Measurements from ENCODE around the gene IMPDH1.
A peak's percentile ranks its signal among the peaks of the same experiment; 100 is the strongest.
"Not testable (repeated sequence)": the region's sequence is repeated elsewhere in the genome, so short reads cannot be mapped to it uniquely, and the experiment has no call there.

Gene IMPDH1

DNA sequence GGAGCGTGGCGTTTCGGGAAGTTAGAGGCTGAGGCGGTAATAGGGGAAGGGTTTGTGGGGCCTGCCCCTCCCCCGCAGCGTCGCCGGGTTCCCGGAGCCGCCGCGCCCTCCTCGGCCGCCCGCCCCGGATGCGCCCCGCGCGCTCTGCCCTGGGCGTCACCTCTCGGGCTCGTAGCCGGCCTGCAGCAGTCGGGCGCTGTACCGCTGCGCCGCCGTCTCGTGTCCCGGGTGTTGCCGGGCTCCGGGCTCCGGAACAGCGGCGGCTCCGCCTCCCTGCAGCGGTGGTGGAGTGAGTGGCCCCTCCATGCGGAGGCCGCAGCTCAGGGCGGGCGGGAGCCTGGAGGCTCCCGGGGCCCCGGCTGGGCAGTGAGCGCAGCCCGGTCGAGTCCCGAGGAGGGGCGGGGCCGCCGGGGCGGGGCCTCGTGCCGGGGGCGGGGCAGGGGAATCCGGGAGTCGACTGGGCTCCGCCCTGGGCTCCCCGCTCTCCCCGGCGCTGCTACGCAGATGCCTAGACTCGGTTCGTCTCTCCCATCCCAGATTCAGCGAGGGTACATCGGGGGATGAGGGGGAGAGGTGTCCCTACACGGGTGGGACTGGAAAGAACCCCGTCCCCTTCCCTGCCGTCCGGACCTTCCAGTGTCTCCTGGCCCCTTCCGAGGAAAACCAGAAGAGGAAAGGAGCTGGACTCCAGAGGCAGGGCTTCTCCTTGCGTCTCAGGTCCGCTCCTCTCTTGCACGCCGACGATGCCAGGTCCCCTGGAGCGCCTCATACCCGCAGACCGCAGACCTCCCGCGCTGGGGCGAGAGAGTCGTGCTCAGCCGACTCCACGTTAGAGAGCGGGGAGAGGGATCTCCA is at the start of gene IMPDH1:
Gene IMPDH1, minus strand, starts transcription at position 387 of the 855 bp plus-strand sequence. Its CDS starts 81 bp downstream, at position 306.
- peak; percentile 85 for DNase-seq (ENCODE audit: low spot score)

DNA sequence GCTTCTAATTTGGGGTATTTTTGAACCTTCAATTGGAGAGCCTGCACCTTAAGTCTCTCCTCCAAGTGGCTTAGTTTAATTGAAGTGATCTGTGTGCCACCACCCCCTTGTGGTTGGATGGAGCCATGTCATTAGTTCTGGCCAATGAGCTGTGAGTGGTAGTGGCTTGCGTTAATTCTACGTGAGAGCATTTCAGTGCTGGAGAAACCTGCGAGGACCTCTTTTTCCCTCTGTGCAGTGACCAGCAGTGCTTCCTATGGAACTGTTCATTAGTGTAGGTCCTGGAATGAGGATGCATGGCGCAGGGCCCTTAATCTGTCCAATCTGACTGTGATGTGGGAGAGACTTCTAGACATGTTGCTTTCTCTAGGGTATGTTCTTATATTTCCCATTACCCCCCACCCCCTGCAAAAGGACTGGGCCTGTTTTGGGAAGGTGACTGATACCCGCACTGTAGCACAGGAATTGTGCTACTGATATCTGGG is 49.7 kb upstream of the IMPDH1 start:
- DNase-seq (ENCODE audit: low spot score): peak; percentile 80

DNA sequence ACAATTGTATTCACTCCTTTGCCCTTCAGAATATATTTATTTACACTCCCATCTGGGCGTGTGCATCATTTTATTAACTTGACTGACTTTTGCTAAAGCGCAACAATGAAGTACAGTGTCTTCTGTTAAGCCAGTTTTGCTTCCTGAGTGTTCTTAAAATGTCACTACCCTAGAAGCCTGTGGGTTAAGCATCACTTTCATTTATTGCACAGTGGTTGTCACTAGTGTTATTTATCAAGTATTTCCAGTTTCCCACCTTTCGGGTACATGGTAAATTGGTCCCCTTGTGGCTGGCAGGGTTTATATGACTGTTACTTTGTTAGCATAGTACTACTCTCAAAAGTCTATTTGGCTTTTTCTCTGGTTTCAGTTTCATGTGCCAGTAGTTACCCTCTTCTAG is 49.2 kb upstream of the IMPDH1 start:
- no peak for DNase-seq (ENCODE audit: low spot score)

GRCh38 chr7:128457385-128457784 is 47.6 kb upstream of the IMPDH1 start:
- not testable (repeated sequence) for DNase-seq (ENCODE audit: low spot score)

DNA sequence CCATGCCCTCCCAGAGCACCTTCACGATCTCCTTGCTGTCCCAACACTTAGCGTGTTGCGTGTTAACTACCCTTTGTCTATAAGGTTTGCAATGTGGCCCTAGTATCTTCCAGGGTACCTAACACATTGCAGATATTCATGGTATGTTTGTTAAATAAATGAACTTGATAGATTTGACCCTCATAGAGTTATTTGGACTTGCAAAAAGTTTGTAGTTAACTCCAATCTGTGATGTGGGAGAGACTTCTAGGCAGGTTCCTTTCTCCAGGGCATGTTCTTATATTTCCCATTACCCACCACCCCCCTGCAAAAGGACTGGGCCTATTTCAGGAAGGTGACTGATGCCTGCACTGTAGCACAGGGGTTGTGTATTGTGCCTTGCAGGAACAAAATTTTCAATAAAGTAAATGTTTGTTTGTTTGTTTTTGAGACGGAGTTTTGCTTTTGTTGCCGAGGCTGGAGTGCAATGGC is 46.5 kb upstream of the IMPDH1 start:
- no peak for DNase-seq (ENCODE audit: low spot score)

DNA sequence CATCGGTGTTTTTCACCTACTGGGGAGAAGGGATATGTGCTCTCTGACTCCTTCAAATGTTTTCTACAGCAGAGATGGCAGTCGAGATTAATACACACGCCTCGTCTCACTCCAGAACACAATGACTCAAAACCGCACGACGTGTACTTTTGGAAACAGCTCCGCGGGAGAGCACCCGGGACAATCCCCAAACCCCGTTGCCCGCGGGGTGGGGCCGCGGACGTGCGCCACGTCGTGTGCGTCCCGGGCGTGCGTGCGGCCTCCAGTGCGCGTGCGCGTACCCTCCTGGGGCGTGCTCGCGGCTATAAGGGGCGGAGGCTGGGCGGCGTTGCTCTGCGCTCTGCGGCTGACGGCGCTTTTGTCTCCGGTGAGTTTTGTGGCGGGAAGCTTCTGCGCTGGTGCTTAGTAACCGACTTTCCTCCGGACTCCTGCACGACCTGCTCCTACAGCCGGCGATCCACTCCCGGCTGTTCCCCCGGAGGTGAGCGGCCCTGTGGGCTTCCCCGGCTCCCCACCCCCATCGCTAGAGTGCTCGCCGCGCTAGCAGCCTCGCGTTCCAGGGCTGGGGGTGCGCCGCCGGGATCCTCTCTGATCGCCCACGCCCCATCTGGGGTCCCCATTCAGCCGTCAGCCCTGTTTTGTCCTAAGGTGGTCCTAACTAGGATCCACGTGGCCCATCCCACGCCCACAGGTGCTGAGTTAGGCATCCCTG is 45.9 kb upstream of the IMPDH1 start, which contains the start of gene HILPDA:
Gene HILPDA, plus strand, starts transcription at position 336 of the 712 bp plus-strand sequence. CDS start 1,391 bp downstream, outside the sequence.
- DNase-seq (ENCODE audit: low spot score): peak; percentile 94

DNA sequence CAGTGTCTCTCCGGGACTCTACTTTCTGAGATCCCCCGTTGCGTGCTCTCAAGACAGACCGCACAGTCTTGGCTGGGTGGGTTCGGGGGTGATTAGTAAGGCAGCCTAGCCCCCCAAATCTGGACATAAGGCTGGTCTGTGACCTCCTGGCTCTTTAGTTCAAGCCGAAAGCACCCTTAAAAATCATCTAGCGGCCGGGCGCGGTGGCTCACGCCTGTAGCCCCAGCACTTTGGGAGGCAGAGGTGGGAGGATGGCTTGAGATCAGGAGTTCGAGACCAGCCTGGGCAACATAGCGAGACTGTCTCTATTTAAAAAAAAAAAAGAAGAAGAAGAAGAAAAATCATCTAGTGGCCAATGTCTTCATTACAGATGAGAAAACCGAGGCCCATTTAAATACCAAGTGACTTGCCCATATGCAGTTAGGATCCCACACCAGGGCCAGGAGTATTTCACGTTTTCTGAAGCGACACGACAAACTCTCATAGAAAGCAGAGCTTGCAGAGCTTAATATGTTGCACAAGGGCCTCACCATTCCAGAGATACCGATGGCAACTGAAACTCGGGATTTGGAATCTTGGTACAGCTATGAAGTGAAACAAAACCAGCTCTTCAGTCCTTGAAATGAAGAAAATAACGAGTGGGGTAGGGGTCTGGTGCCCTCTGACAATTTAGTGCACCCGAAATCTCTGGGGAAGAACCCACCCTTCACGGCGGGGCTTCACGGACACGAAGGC is 45.2 kb upstream of the IMPDH1 start:
- no peak for DNase-seq (ENCODE audit: low spot score)

GRCh38 chr7:128453836-128454804 is 44.3 kb upstream of the IMPDH1 start:
- DNase-seq (ENCODE audit: low spot score): no peak

DNA sequence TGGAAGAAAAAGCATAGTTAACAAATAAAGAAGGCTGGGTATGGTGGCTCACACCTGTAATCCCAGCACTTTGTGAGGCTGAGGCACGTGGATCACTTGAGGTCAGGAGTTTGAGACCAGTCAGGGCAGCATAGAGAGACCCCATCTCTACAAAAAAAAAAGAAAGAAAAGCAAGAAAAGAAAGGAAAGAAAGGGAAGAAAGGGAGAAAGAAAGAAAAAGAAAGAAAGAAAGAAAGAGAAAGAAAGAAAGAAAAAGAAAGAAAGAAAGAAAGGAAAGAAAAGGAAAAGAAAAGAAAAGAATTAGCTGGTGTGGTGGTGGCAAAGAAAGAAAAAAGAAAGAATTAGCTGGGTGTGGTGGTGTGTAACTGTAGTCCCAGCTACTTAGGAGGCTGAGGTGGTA is 42.8 kb upstream of the IMPDH1 start:
- DNase-seq (ENCODE audit: low spot score): no peak

DNA sequence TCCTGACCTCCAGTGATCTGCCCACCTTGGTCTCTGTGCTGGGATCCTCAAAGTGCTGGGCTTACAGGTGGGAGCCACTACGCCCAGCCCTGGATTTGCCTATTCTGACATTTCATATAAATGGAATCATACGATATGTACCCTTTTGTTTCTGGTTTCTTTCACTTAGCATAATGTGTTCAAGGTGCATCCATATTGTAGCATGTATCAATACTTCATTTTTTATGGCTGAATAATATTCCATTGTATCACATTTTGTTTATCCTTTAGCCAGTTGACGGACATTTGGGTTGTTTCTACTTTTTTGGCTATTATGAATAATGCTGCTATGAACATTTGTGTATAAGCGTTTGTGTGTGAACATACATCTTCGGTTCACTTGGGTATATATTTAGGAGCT is 41.1 kb upstream of the IMPDH1 start:
- no peak for DNase-seq (ENCODE audit: low spot score)

DNA sequence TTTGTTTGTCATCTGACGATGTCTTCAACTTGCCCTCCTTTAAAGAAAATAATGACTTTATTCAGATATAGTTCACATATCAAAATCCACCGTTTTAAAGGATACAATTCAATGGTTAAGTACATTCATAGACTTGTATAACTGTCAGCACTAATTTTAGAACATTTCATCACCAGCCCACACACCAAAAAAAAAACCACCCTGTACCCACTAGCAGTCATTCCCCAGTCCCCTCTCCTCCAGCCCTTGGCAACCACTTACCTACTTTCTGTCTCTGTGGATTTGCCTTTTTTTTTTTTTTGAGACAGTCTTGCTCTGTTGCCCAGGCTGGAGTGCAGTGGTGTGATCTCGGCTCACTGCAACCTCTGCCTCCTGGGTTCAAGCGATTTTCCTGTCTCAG is 40.6 kb upstream of the IMPDH1 start:
- DNase-seq (ENCODE audit: low spot score): no peak

DNA sequence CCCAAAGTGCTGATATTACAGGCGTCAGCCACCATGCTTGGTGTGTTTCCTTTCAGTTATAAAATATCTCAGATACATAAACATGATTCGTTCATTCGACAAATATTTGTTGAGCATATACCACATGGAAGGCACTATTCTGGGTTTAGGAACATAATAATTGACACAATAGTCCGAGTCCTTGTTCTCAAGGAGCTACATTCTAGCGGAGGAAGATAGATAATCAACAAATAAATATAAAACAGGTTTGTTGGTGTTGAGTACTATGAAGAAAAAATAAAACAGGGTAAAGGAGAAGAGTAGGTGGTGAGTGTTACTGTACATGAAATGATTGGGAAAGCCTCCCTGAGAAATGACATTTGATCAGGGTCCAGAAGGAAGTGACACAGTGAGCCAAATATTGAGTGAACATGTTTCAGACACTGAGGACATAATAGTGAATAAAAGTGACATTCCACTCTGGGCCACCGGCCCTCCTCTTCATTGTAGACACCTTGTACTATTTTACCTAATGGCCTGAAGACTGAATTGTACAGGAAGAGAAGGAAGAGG is 39.0 kb upstream of the IMPDH1 start:
- DNase-seq (ENCODE audit: low spot score): no peak

- no peak for DNase-seq (ENCODE audit: low spot score)
Measured at GRCh38 chr7:128447941-128448564, 38.3 kb upstream of the IMPDH1 start.

GRCh38 chr7:128446306-128446705 is 36.5 kb upstream of the IMPDH1 start:
- DNase-seq (ENCODE audit: low spot score): no peak

- no peak for DNase-seq (ENCODE audit: low spot score)
Measured at GRCh38 chr7:128443831-128444600, 34.2 kb upstream of the IMPDH1 start.

- no peak for DNase-seq (ENCODE audit: low spot score)
Measured at GRCh38 chr7:128442356-128442755, 32.6 kb upstream of the IMPDH1 start.

GRCh38 chr7:128437426-128438332 is 27.9 kb upstream of the IMPDH1 start:
- DNase-seq (ENCODE audit: low spot score): no peak

- no peak for DNase-seq (ENCODE audit: low spot score)
Measured at GRCh38 chr7:128435327-128435686, 25.5 kb upstream of the IMPDH1 start.
